Parathyroid adenoma (tissue), 2 donors: Measurements from ENCODE around the gene TMEM236.
A peak's percentile ranks its signal among the peaks of the same experiment; 100 is the strongest.

ENCODE experiments used
- H2AFZ ChIP-seq: fragments of 300-600 bp; sonication (generic); one replicate; pipeline ENCODE4 v1.7.0; 2017; ENCODE audit warnings: antibody characterized with exemption, mild to moderate bottlenecking
- H3K27ac ChIP-seq: fragments of 300-600 bp; sonication (generic); one replicate; pipeline ENCODE4 v1.7.0; 2017
- H3K27me3 ChIP-seq: fragments of 300-600 bp; sonication (generic); one replicate; pipeline ENCODE4 v1.7.0; 2017; ENCODE audit warnings: low read length; ENCODE audit not compliant: control insufficient read depth, insufficient read depth
- H3K36me3 ChIP-seq: fragments of 300-600 bp; sonication (generic); one replicate; pipeline ENCODE4 v1.7.0; 2017; ENCODE audit warnings: low read length; ENCODE audit not compliant: control insufficient read depth, insufficient read depth
- H3K4me1 ChIP-seq: fragments of 300-600 bp; sonication (generic); one replicate; pipeline ENCODE4 v1.7.0; 2017; ENCODE audit warnings: control low read depth
- H3K4me2 ChIP-seq: fragments of 300-600 bp; sonication (generic); one replicate; pipeline ENCODE4 v1.7.0; 2017; ENCODE audit warnings: low read length
- H3K4me3 ChIP-seq: fragments of 300-600 bp; sonication (generic); one replicate; pipeline ENCODE4 v1.7.0; 2017; ENCODE audit warnings: low read depth, low read length
- H3K79me2 ChIP-seq: fragments of 300-600 bp; sonication (generic); one replicate; pipeline ENCODE4 v1.7.0; 2017; ENCODE audit warnings: control low read depth
- H3K9ac ChIP-seq: fragments of 300-600 bp; sonication (generic); one replicate; pipeline ENCODE4 v1.7.0; 2017; ENCODE audit warnings: mild to moderate bottlenecking
- H3K9me3 ChIP-seq: fragments of 300-600 bp; sonication (generic); one replicate; pipeline ENCODE4 v1.7.0; 2017; ENCODE audit warnings: low read length; ENCODE audit not compliant: control insufficient read depth
- TF ChIP-seq, protein P1 (sequence below): fragments of 300-600 bp; sonication (generic); IDR thresholded peaks from one replicate; pipeline ENCODE4 v1.7.0; 2017; ENCODE audit warnings: antibody characterized with exemption, mild to moderate bottlenecking
- donor health status: primary hyperparathyroidism.

The TMEM236 gene

GRCh38 chr10:17836942-17837341 lies 84.9 kb downstream of the TMEM236 start:
- Histone ChIP-seq H3K79me2 (no peaks in the 10 kb centered on the region), H3K4me3 (no peak overlapping the region), H3K27me3 (no peaks in the 10 kb centered on the region), H3K4me1 (no peaks in the 10 kb centered on the region), H3K27ac (no peak overlapping the region), H3K9ac (no peak overlapping the region), H3K36me3 (no peaks in the 10 kb centered on the region), H2AFZ (peak overlapping the region; percentile 38), H3K4me2 (peak overlapping the region; percentile 62), H3K9me3 (no peaks in the 10 kb centered on the region)
- TF ChIP-seq, protein P1, sequence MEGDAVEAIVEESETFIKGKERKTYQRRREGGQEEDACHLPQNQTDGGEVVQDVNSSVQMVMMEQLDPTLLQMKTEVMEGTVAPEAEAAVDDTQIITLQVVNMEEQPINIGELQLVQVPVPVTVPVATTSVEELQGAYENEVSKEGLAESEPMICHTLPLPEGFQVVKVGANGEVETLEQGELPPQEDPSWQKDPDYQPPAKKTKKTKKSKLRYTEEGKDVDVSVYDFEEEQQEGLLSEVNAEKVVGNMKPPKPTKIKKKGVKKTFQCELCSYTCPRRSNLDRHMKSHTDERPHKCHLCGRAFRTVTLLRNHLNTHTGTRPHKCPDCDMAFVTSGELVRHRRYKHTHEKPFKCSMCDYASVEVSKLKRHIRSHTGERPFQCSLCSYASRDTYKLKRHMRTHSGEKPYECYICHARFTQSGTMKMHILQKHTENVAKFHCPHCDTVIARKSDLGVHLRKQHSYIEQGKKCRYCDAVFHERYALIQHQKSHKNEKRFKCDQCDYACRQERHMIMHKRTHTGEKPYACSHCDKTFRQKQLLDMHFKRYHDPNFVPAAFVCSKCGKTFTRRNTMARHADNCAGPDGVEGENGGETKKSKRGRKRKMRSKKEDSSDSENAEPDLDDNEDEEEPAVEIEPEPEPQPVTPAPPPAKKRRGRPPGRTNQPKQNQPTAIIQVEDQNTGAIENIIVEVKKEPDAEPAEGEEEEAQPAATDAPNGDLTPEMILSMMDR: no peak

DNA sequence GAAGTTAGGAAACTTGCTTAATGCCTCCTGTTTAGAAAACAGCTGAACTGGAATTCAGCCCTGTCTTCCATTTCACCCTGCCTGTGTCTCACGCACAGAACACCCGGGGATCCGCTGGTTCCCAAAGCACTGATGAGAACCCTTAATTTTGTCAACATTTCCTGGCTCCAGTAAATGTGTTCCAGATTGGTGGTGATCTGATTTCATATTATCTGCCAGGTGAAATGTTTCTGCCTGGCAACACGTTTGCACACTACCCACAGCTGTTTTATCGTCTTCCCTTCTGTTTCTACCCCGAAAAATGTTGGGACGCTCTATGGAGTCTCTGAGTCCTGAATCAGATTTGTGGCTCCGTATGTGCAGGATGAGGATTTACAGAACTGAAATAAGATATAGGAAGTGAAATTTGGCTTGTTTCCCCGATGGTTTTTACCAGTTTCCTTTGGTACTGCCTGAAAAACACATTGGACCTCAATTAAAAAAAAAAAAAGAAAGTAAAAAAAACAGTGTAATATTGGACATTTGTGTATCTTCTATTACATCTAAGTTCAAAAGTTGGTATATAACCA lies 86.2 kb downstream of the TMEM236 start:
- Histone ChIP-seq H3K4me1 (no peaks in the 10 kb centered on the region), H3K9me3 (no peaks in the 10 kb centered on the region), H3K9ac (no peak overlapping the region), H2AFZ (no peak overlapping the region), H3K36me3 (no peaks in the 10 kb centered on the region), H3K27ac (no peak overlapping the region), H3K4me3 (no peak overlapping the region), H3K79me2 (no peaks in the 10 kb centered on the region), H3K4me2 (no peak overlapping the region), H3K27me3 (no peaks in the 10 kb centered on the region)
- TF ChIP-seq, protein P1: no peak

- Histone ChIP-seq H3K9me3 (no peaks in the 10 kb centered on the region), H3K27ac (no peak overlapping the region), H3K4me1 (no peaks in the 10 kb centered on the region), H2AFZ (no peak overlapping the region), H3K79me2 (no peaks in the 10 kb centered on the region), H3K36me3 (no peaks in the 10 kb centered on the region), H3K9ac (no peak overlapping the region), H3K27me3 (no peaks in the 10 kb centered on the region), H3K4me3 (no peak overlapping the region), H3K4me2 (no peak overlapping the region)
- TF ChIP-seq, protein P1: no peak
Measured at GRCh38 chr10:17841050-17841449, 89.0 kb downstream of the TMEM236 start.

GRCh38 chr10:17842641-17843040 lies 90.6 kb downstream of the TMEM236 start:
- H3K9ac ChIP-seq: no peak overlapping the region
- H3K4me3 ChIP-seq: no peak overlapping the region
- H3K36me3 ChIP-seq: no peaks in the 10 kb centered on the region
- H3K27ac ChIP-seq: no peak overlapping the region
- TF ChIP-seq, protein P1: no peak
- H2AFZ ChIP-seq: no peak overlapping the region
- H3K27me3 ChIP-seq: no peaks in the 10 kb centered on the region
- no peaks in the 10 kb centered on the region for H3K9me3 ChIP-seq
- no peak overlapping the region for H3K4me2 ChIP-seq
- H3K4me1 ChIP-seq: no peaks in the 10 kb centered on the region
- H3K79me2 ChIP-seq: no peaks in the 10 kb centered on the region

GRCh38 chr10:17847585-17848296 lies 95.7 kb downstream of the TMEM236 start:
- Histone ChIP-seq H3K36me3 (no peaks in the 10 kb centered on the region), H3K27ac (no peak overlapping the region), H3K9ac (no peak overlapping the region), H3K9me3 (no peaks in the 10 kb centered on the region), H3K4me2 (no peak overlapping the region), H3K4me3 (no peak overlapping the region), H3K79me2 (no peaks in the 10 kb centered on the region), H3K27me3 (no peaks in the 10 kb centered on the region), H3K4me1 (no peaks in the 10 kb centered on the region), H2AFZ (no peak overlapping the region)
- TF ChIP-seq, protein P1: no peak
